ENCODE results near the gene ABCA7.

ABCA7 gene

DNA sequence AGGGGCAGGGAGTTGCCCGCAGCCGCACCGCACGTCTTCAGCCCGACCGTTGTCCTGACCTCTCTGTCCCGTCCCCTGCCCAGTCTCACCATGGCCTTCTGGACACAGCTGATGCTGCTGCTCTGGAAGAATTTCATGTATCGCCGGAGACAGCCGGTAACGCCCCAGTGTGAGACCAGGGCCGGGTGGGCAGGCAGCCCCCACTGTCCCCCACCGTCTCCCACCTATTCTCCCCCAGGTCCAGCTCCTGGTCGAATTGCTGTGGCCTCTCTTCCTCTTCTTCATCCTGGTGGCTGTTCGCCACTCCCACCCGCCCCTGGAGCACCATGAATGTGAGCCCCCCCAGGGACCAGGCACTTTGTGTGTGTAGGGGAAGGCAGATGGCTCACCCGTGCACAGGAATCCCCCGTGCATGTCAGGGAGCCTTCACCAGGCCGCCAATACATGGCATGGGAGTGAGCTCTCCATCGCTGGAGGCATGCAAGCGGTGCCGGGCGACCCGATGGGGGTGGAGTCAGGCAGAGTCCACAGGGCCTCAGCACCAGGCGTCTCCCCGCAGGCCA is 1.4 kb downstream of the ABCA7 start:
- DNase-seq: no peak

DNA sequence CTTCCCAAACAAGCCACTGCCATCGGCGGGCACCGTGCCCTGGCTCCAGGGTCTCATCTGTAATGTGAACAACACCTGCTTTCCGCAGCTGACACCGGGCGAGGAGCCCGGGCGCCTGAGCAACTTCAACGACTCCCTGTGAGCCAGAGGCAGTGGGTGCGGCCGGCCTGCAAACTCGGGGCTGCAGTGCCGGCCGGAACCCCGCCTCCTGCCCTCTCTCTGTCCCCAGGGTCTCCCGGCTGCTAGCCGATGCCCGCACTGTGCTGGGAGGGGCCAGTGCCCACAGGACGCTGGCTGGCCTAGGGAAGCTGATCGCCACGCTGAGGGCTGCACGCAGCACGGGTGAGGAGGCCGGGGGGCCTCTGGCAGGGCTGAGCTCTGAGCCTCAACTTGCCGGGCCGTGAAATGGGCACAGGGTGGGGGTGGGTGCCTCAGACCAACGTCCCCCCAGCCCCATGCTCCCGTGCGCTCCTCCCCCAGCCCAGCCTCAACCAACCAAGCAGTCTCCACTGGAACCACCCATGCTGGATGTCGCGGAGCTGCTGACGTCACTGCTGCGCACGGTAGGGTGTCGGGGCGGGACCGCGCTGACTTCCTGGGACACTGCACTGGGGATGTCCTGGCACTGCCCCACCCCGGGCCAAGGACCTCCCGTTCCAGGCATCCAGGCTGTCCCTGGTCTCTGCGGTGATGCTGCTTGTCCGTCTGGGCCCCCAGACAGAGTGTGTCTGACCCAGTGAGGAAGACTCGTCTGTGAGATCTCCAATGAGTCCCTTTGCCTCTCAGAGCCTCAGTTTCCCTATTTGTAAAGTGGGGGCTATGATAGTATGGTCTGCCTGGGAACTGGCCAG is 2.2 kb downstream of the ABCA7 start:
- DNase-seq: no peak

DNA sequence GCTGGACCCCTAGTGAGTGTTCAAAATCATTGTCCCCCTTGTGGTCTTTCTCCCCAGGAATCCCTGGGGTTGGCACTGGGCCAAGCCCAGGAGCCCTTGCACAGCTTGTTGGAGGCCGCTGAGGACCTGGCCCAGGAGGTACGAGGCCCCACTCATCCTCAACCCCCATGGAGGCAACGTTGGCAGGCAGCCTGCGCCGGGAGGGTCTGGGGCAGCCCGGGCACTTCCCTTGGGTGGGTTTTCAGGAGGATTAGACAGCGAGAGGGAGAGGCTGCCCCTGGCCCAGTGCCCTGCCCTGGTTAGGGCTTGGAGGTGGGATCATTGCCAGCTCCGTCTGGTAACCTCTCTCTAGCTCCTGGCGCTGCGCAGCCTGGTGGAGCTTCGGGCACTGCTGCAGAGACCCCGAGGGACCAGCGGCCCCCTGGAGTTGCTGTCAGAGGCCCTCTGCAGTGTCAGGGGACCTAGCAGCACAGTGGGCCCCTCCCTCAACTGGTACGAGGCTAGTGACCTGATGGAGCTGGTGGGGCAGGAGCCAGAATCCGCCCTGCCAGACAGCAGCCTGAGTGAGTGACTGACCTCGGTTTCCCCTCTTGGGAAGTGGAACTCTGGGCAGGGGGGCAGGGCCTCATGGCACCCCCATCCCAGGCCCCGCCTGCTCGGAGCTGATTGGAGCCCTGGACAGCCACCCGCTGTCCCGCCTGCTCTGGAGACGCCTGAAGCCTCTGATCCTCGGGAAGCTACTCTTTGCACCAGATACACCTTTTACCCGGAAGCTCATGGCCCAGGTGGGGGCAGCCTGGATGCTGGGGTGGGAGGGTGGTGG is 3.0 kb downstream of the ABCA7 start:
- DNase-seq: no peak

DNA sequence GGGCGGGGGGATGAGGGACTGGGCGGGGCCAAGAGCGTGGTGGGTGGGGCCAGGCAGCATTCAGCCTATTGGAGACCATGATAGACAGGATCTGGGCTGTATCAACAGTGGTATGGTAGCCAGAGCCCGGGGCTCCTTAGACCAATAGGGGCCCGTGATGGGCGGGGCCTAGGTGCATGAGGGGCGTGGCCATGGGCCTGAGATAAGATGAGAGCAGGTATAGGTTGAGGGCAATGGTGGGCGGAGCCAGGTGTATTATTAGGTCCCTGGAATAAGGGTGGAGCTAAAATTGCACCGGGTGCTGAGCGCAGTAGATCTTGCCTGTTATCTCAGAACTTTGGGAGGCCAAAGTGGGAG is 5.3 kb downstream of the ABCA7 start:
- no peak for DNase-seq

DNA sequence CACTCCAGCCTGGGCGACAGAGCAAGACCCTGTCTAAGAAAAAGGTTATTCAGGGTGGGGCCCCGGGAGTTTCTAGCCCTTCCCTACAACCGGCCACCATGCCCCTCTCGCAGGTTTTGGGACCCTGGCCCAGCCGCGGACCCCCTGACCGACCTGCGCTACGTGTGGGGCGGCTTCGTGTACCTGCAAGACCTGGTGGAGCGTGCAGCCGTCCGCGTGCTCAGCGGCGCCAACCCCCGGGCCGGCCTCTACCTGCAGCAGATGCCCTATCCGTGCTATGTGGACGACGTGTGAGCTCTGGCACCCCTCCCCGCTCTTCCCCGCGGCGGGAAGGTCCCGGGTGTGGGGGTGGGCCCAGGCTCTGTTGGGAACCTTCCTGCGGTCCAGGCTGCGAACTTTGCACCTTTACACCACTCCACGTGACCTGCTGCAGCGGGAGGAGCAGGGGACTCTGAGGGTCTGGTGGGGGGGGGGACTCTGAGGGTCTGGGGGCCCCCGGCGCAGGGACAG is 6.3 kb downstream of the ABCA7 start:
- no peak for DNase-seq

DNA sequence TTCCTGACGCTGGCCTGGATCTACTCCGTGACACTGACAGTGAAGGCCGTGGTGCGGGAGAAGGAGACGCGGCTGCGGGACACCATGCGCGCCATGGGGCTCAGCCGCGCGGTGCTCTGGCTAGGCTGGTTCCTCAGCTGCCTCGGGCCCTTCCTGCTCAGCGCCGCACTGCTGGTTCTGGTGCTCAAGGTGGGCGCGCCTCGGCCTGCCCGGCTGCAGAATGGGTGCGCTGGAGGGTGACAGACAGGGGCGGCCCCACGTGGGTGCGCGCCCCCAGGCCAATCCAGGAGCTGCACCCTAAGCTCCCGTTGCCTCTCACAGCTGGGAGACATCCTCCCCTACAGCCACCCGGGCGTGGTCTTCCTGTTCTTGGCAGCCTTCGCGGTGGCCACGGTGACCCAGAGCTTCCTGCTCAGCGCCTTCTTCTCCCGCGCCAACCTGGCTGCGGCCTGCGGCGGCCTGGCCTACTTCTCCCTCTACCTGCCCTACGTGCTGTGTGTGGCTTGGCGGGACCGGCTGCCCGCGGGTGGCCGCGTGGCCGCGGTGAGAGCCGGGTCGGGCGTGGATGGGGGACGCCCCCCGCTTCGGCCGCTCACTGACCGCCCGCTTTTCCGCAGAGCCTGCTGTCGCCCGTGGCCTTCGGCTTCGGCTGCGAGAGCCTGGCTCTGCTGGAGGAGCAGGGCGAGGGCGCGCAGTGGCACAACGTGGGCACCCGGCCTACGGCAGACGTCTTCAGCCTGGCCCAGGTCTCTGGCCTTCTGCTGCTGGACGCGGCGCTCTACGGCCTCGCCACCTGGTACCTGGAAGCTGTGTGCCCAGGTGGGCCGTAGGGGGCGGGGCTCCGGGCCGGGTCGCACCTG is 7.2 kb downstream of the ABCA7 start:
- no peak for DNase-seq

DNA sequence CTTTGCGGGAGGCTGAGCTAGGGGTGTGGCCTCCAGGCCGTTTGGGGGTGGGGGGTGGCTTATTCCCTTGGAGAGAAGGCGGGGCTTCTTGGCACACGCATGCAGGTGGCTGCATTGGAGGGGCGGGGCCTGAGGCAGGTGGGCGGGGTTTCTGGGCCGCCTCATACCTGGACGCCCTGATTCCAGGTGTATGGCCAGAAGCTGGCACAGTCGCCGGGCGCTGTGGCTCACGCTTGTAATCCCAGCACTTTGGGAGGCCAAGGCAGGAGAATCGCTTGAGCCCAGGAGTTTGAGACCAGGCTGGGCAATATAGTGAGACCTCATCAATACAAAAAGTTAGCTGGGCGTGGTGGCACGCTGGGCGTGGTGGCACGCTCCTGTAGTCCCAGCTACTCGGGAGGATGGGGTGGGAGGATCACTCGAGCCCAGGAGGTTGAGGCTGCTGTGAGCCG is 7.8 kb downstream of the ABCA7 start:
- DNase-seq: no peak

DNA sequence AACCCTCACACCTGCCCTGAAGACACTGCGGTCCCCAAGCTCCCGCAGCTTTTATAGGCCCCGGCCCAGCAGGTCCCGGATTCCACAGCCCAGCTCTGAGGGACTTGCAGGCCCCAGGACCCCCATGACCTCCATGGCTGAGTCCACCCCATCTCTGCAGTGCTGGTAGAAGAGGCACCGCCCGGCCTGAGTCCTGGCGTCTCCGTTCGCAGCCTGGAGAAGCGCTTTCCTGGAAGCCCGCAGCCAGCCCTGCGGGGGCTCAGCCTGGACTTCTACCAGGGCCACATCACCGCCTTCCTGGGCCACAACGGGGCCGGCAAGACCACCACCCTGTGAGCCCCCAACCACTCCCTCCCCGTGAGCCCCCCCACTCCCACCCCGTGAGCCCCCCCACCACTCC is 9.2 kb downstream of the ABCA7 start:
- DNase-seq: no peak

DNA sequence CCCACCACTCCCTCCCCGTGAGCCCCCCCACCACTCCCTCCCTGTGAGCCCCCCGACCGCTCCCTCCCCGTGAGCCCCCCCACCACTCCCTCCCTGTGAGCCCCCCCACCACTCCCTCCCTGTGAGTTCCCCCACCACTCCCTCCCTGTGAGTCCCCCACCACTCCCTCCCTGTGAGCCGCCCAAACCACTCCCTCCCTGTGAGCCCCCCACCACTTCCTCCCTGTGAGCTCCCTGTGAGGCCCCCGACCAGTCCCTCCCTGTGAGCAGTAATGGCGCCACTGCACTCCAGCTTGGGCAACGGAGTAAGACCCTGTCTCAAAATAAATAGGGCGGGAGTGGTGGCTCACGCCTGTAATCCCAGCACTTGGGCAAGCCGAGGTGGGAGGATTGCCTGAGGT is 9.9 kb downstream of the ABCA7 start:
- no peak for DNase-seq

DNA sequence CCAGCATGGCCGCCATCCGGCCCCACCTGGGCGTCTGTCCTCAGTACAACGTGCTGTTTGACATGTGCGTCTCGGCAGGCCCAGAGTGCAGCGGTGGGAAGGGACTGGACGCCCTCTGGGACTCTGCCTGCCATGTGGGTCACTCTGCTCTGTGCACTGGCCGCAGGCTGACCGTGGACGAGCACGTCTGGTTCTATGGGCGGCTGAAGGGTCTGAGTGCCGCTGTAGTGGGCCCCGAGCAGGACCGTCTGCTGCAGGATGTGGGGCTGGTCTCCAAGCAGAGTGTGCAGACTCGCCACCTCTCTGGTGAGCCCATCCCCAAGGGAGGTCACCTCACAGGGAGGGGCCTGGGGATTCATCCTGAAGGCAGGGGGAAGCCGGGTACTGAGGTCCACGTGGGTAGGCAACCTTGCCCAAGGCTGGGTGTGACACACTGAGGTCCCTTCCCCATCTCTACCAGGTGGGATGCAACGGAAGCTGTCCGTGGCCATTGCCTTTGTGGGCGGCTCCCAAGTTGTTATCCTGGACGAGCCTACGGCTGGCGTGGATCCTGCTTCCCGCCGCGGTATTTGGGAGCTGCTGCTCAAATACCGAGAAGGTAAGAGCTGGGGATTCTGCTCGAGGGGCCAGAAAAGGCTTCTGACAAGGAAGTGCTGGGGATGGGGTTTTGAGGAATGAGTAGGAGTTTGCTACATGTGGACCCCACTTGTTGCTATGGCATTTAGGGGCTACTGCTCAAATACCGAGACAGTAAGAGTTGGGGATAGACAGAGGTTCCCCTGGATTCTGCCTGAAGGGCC is 11.3 kb downstream of the ABCA7 start:
- no peak for DNase-seq

DNA sequence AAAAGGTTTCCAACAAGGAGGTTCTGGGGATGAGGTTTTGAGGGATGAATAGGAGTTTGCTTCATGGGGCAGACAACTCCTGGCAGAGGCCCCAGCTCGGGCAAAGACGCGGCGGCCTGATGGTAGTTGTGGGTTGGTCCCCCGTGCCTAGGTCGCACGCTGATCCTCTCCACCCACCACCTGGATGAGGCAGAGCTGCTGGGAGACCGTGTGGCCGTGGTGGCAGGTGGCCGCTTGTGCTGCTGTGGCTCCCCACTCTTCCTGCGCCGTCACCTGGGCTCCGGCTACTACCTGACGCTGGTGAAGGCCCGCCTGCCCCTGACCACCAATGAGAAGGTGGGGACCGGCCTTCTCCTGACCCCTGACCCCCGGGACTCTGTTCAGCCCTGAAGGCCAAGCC is 11.9 kb downstream of the ABCA7 start:
- DNase-seq: no peak

DNA sequence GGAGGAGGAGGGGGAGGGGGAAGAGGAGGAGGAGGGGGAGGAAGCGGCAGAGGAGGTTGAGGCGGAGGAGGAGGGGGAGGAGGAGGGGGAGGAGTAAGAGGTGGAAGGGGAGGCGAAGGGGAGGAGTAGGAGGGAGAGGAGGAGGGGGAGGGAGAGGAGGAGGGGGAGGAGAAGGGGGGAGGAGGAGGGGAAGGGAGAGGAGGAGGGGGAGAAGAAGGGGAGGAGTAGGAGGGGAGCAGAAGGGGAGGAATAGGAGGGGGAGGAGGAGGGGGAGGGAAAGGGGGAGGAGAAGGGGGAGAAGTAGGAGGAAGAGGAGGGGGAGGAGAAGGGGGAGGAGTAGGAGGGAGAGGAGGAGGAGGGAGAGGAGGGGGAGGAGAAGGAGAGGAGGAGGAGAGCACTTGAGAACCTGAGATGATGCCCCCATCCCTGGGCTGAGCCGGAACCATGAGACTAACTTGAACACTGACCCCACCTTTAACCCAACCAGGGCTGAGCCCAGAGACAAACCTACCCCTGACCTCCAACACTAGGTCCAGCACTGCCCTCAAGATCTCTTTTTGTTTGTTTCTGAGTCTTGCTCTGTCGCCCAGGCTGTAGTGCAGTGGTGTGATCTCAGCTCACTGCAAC is 12.6 kb downstream of the ABCA7 start:
- DNase-seq: no peak

DNA sequence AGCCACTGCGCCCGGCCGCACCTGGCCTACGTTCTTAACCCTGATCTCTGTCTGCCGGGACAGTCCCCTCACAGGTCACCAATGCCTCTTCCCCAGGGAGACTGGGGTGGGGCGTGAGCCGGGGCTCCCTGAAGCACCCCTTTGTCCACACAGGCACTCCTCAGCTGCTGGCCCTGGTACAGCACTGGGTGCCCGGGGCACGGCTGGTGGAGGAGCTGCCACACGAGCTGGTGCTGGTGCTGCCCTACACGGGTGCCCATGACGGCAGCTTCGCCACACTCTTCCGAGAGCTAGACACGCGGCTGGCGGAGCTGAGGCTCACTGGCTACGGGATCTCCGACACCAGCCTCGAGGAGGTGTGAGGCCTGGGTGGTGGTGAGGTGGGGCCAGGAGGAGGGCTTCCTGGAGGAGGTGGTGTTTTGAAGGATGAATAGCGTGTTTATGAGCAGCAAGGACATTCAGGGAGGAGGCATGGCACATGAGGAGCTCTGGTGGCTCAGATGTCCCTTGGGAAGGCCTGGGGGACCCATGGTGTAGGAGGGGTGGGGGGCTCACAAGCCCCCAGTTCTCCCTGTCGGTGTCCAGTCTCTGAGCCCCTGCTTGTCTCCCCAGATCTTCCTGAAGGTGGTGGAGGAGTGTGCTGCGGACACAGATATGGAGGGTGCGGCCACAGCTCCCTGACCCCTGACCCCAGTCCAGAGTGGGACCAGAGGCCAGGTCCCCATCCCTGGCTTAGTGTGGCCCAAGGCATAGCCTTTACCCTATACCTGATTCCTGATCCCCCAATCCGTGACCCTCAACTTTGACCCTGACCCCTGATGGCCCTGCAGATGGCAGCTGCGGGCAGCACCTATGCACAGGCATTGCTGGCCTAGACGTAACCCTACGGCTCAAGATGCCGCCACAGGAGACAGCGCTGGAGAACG is 13.5 kb downstream of the ABCA7 start:
- DNase-seq: no peak

DNA sequence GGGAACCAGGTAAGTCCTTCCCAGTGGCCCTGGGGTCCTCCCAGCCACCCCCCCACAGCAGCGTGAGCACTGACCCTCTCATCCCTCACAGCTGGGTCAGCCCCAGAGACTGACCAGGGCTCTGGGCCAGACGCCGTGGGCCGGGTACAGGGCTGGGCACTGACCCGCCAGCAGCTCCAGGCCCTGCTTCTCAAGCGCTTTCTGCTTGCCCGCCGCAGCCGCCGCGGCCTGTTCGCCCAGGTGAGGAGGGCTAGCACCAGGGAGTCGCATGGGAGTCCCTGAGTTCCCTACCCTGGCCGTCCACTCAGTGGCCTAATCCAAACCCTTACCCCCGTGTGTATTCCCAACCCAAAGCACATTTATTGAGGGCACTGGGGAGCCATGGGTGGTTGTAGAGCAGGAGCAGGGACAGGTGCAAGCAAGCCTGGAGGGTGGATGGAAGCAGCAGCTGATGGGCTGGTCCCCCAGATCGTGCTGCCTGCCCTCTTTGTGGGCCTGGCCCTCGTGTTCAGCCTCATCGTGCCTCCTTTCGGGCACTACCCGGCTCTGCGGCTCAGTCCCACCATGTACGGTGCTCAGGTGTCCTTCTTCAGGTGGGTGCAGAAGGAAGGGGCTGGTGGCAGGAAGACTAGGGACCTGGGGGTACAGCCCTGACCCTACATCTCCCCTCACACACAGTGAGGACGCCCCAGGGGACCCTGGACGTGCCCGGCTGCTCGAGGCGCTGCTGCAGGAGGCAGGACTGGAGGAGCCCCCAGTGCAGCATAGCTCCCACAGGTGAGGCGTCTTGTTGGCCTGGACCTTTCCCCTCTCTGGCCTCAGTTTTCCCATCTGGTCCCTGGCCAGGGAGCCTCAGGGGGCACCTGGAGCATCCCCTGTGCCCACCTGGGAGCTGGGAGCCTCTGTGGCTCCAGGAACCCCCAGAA is 14.5 kb downstream of the ABCA7 start:
- DNase-seq: no peak

DNA sequence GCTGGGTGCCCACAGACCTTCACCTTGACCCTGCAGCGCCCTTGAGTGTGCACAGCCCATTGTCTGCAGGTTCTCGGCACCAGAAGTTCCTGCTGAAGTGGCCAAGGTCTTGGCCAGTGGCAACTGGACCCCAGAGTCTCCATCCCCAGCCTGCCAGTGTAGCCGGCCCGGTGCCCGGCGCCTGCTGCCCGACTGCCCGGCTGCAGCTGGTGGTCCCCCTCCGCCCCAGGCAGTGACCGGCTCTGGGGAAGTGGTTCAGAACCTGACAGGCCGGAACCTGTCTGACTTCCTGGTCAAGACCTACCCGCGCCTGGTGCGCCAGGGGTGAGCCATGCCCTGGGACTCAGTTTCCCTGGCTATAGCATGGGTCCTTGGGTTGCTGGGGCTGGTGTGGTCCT is 15.1 kb downstream of the ABCA7 start:
- no peak for DNase-seq

DNA sequence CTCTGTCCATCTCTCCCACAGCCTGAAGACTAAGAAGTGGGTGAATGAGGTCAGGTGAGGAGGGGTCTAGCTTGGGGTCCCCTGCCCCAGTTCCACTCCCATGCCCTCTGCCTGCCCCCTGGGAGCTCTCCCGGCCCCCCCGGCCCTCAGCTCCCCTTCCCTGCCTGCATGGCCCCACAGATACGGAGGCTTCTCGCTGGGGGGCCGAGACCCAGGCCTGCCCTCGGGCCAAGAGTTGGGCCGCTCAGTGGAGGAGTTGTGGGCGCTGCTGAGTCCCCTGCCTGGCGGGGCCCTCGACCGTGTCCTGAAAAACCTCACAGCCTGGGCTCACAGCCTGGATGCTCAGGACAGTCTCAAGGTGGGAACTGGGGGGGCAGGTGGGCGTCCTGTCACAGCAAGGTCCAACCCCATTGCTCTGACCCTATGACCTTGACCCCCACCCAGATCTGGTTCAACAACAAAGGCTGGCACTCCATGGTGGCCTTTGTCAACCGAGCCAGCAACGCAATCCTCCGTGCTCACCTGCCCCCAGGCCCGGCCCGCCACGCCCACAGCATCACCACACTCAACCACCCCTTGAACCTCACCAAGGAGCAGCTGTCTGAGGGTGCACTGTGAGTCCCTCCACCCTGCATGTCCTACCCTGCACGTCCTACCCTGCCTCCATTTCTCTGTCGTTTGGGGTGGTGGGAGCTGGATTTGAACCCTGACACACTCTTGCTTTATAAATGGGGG is 16.1 kb downstream of the ABCA7 start:
- no peak for DNase-seq

DNA sequence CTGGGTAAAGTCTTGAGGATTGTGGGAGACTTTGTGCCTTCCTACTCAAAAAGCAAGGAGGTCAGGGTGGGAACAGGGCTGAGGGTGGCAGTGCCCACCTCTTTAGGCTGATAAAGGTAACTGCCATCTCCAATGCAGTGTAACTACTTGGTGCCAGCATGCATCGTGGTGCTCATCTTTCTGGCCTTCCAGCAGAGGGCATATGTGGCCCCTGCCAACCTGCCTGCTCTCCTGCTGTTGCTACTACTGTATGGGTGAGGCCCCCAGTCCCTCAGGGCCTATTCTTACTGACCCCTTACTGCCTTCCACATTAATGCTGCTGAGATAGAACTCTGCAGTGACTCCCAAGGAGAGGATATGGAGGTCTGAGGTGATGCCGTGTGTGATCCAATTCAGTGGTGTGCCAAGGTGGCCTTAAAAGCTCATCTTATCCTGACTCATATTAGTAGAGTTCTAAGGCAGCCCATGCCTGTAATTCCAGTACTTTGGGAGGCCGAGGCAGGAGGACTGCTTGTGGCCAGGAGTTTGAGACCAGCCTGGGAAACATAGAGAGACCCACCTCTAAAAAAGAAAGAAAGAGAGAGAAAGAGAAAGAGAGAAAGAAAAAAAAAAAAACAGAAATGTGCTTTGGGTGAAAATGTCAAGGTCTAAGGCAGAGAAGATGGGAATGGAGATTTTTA is 17.4 kb downstream of the ABCA7 start:
- DNase-seq: no peak

DNA sequence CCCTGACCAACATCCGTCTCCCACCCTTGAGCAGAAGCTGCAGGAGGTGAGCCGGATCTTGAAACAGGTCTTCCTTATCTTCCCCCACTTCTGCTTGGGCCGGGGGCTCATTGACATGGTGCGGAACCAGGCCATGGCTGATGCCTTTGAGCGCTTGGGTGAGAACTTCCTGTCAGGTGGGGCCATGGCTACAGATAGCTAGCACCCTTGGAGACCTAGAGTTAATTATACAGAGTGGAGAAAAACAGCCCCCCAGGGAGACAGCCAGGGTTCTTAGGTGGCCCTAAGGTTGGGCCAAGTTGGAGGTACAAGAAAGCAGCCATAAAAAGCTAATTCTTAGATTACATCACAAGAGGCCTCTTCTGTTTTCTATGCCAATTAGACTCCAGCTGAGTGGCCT is 18.2 kb downstream of the ABCA7 start:
- no peak for DNase-seq
